ENCODE measurements around the gene MOCOS.

MOCOS gene

GRCh38 chr18:36181441-36181840 lies 5.9 kb upstream of the MOCOS start:
- DNase-seq: no peak

GRCh38 chr18:36181898-36182506 lies 5.3 kb upstream of the MOCOS start:
- DNase-seq: no peak

DNA sequence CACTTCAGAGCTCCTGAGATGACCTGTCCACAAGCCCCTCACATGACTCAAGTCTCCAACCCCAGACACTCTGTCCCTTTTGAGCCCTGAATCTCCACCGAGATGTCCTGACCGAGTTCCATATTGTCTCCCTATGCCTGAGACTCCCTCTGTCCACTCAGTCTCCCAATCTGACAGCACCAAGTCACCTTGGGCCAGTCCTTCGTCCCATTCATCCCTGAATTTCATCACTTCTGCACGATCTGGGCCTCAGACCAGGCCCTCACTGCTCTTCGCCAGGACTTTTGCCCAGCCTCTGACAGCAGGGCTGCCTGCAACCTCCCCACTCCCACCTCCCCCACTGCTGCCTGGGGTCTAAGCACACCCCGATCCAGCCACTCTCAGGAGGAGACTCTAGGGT lies 4.3 kb upstream of the MOCOS start:
- DNase-seq: no peak

DNA sequence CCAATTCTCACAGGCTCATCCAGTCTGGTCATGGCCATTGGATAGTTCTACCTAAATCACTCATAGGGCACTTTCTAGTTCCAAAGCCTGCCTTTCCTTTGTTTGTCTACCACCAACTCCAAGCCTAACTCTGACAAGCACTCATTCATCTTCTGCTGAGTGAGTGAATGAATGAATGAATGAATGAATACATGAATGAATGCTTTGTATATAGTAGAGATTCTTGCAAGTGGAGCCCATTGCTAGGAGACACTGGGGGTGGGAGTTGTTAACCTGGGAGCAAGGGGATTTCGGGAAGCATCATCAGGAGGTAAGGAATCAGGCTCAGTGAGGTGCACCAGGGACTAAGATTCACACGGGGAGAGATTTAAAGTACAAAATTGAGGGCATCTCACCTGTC lies 3.3 kb upstream of the MOCOS start:
- no peak for DNase-seq

DNA sequence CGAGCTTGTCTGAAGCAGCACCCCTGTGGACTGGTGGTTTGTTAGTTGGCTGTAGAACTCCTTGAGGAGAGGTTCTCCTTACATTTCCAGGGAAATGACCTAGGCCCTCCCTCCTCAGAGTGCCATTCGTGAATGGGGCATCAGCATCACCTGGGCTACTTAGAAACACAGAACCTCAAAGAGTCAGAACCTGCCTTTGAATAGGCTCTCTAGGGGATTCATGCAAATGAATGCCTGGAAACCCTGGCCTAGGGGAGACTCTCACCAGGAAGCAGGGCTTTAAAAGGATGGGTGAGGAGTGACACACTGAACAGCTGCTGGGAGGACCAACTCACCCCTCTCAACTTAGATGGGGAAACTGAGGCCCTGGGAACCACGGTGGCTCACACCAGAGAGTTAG lies 2.1 kb upstream of the MOCOS start:
- no peak for DNase-seq

DNA sequence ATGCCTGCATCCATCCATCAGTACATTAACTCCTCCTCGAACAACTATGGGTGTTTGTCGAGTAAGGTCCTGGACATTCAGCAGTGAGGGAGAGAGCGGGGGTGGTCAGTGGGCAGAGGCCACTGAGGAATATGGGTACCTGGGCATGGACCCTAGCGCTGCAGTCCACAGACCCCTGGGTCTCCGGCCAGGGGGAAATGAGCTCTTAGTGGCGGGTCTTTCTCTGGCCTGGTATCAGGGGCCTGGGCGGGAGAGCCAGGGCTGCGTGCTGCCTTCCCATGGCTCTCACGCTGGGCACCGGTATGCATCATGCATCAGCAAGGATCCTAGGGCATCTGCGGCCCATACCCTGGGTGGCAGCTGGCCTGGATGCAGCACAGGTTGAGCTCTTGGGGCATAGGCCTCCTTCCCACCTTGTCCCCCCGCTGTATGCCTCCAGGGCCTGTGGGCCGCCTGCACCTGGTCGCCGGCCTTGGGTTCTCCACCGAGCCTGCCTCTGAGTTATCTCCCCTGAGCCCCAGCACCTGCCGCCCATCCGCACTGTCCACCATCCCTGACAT lies 1.3 kb upstream of the MOCOS start:
- no peak for DNase-seq

- peak; percentile 29 for DNase-seq
Observed at GRCh38 chr18:36186461-36187192, 670 bp upstream of the MOCOS start.

- no peak for DNase-seq
Observed at GRCh38 chr18:36187826-36188721, 777 bp downstream of the MOCOS start.

- DNase-seq: no peak
Observed at GRCh38 chr18:36188916-36189315, 1.6 kb downstream of the MOCOS start.

DNA sequence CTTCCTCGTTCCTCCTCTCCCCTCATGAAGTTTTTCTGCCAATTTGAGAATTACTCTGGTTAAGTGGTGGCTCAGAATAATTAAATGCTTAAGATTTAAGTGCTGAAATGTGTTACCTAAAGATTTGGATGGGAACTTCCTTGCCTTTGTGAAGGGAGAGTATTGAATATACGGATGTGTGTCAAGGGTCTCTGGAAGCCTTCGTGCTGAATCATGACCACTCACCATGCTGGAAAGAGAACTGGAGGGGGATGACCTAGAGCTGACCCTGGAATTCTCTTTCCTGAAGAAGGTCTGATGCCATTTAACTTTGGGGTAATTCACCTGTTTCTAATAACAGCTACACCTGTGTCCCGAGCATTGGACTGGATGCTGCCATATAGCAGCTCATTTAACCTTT lies 2.2 kb downstream of the MOCOS start:
- DNase-seq: no peak

GRCh38 chr18:36191286-36191685 lies 4.0 kb downstream of the MOCOS start:
- DNase-seq: no peak

- DNase-seq: no peak
Observed at GRCh38 chr18:36191711-36192110, 4.4 kb downstream of the MOCOS start.

- no peak for DNase-seq
Observed at GRCh38 chr18:36194600-36195315, 7.5 kb downstream of the MOCOS start.

GRCh38 chr18:36195427-36196122 lies 8.3 kb downstream of the MOCOS start:
- no peak for DNase-seq

GRCh38 chr18:36196238-36196995 lies 9.1 kb downstream of the MOCOS start:
- no peak for DNase-seq

GRCh38 chr18:36197511-36198166 lies 10.3 kb downstream of the MOCOS start:
- DNase-seq: no peak

- DNase-seq: no peak
Observed at GRCh38 chr18:36199691-36200295, 12.5 kb downstream of the MOCOS start.

DNA sequence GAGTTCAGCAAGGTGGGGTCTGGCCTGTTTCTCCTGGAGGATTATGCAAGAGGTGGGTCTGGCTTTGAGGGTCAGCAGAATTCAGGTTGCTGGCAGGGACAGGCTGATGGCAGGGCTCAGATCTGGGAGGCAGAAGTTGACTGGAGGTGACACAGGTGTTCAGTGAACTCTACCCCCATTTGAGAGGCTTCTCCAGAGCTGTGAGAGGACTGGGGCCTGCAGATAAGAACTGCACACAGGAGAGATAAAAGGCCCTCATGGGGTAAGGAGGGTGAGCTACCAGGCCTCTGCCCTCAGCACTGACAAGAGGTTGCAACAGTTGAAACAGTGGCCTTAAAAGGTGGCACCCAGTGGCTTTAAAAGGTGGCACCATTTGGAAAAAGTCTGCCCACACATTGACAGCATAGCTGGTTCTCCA lies 13.1 kb downstream of the MOCOS start:
- no peak for DNase-seq

DNA sequence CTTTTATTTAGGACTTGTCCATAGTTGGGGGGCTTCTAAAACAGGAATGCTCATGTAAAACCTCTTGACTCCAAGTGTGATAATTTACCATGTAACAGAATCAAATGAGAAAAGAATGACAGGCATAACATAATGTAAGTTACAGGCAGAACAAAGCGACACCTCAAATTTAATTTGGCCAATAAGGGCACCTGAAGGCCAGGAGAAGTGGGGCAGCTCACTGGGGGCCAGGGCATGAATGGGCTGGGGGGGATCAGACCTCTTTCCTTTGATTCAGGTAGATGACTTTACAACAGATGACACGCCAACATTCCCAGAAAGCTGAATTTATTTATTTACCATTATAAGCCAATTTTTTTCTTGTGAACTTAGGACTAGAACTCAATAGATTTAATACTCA lies 14.5 kb downstream of the MOCOS start:
- no peak for DNase-seq

DNA sequence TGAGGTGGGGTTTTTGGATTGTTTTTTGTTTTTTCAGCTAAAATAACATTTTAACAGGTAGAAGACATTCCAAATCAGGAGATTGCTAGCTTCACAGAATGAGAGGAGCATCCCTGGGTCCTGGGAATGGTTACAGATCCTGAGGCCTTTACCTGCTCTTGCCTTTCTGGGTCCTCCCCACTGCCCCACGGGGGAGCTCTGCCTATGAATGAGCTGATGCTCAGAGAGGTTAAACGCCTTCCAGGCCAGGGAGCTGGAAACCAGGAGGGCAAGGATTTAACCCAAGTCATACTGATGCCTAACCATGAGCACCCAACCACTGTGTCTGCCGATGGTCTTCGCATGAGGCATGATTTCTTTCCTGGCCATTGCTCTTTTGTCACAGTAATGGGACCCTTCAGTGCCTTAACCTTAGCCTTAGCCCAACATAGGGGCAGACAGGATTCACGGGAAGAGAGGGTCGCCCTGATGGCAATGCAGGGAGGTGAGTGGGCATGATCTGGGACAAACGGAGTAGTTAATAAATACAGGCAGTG lies 16.1 kb downstream of the MOCOS start:
- no peak for DNase-seq

Measured in activated CD4-positive, alpha-beta T cell treated with anti-CD3 and anti-CD28 coated beads for 48 hours (primary cell).